ENCODE results near the gene HIC1. TPM values are rescaled to one million over a fixed set of nuclear protein-coding genes. Genes with fewer than 3 reads are reported as not detected.

HIC1 gene
- total RNA-seq, 5 donors from 2014 or later (not counting 1 experiment from before 2014, with no cell fraction given): 3.2 to 12.3 (median 8.4) TPM

DNA sequence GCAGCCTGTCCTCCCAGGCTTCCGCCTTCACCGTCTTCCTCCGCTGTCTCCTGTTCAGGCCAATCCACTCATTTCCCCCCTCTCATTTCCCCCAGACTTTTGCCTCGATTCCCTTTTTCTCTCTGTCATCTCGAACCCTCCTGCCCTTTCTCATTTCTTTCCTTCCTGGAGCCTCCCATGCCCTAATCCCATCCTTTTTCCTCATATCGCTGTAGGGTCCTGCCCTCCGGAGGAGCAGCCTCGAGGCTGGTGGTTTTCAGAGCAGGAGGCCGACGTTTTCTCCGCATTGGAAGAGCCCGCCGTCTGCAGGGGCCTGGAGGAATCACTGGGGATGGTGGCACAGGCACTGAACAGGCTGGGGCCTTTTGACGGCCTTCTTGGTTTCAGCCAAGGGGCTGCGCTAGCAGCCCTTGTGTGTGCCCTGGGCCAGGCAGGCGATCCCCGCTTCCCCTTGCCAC, 12.5 kb upstream of the HIC1 start:
- peak overlapping the region; percentile 82 to 95 (median 88) for H3K4me3 Mint-ChIP-seq
- H3K27ac Mint-ChIP-seq: peak overlapping the region; percentile 89
- Histone ChIP-seq H3K9me3 (no peaks in the 10 kb centered on the region), H3K27ac (ENCODE audit: low read length) (peak overlapping the region; percentile 80), H3K4me3 (ENCODE audit: control insufficient read depth in 1 of 2, extremely low read depth in 1 of 2, low read length in 1 of 2) (peak overlapping the region; percentile 69 to 84), H3K27me3 (replicated peaks in 1 of 2; ENCODE audit: control insufficient read depth in 2 of 2, extremely low read depth in 1 of 2, insufficient read depth in 2 of 2, low read length in 1 of 2) (no peaks in the 10 kb centered on the region), H3K4me1 (ENCODE audit: control insufficient read depth in 1 of 2, extremely low read depth in 1 of 2, insufficient read depth in 2 of 2, low read length in 2 of 2) (peaks cover 9 to 20% of the 10 kb centered on the region in 2 experiments), H3K36me3 (ENCODE audit: control insufficient read depth in 2 of 2, extremely low read depth in 1 of 2, insufficient read depth in 1 of 2, low read length in 1 of 2) (peaks cover 13 to 33% of the 10 kb centered on the region in 2 donors)
- 38% methylated on average over 13 of the region's 17 CpGs for WGBS (ENCODE audit: insufficient coverage)
- ChIA-PET CTCF (interaction anchor here in 1 of 2 donors (0.5 kb wide), 1 partner anchor 154 kb away, joined by 3 read pairs; no protein-coding TSS in a partner anchor), POLR2A (no interaction called here)
- H3K4me1 Mint-ChIP-seq: peaks cover 17 to 26% (median 22%) of the 10 kb centered on the region in 3 donors
- H3K27me3 Mint-ChIP-seq: no peaks in the 10 kb centered on the region
- peaks cover 14% of the 10 kb centered on the region for H3K36me3 Mint-ChIP-seq
- DNase-seq: peak in 1 of 35 experiments; percentile 34
- no peaks in the 10 kb centered on the region for H3K9me3 Mint-ChIP-seq
- no peak for ATAC-seq (replicated peaks in 1 of 4)

DNA sequence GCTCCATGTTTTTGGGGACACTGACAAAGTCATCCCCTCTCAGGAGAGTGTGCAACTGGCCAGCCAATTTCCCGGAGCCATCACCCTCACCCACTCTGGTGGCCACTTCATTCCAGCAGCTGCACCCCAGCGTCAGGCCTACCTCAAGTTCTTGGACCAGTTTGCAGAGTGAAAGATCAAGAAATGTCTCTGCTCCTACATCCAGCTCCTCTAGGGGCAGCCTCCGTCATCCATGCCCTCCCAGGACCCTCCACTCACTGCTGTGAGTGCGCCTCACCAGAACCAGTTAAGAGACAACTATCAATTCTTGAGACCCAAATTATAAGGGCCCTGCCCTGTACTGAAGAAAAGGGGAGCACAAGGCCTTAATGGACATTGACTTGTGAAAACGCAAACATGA, 12.0 kb upstream of the HIC1 start:
- H3K4me1 Mint-ChIP-seq: peaks cover 19 to 26% (median 22%) of the 10 kb centered on the region in 3 donors
- DNase-seq (no peak), ATAC-seq (replicated peaks in 1 of 4) (no peak)
- H3K9me3 ChIP-seq: no peaks in the 10 kb centered on the region
- no peaks in the 10 kb centered on the region for H3K27me3 Mint-ChIP-seq
- ChIA-PET POLR2A (no interaction called here), CTCF (no interaction called here)
- no peaks in the 10 kb centered on the region for H3K9me3 Mint-ChIP-seq
- H3K27ac Mint-ChIP-seq: peak overlapping the region; percentile 89
- H3K27ac ChIP-seq (ENCODE audit: low read length): peak overlapping the region; percentile 80
- H3K4me1 ChIP-seq (ENCODE audit: control insufficient read depth in 1 of 2, extremely low read depth in 1 of 2, insufficient read depth in 2 of 2, low read length in 2 of 2): peaks cover 9 to 20% of the 10 kb centered on the region in 2 experiments
- peak overlapping the region; percentile 82 to 95 (median 88) for H3K4me3 Mint-ChIP-seq
- H3K36me3 ChIP-seq (ENCODE audit: control insufficient read depth in 2 of 2, extremely low read depth in 1 of 2, insufficient read depth in 1 of 2, low read length in 1 of 2): peaks cover 9 to 29% of the 10 kb centered on the region in 2 donors
- 94% methylated on average over 4 of the region's 5 CpGs for WGBS (ENCODE audit: insufficient coverage)
- peak overlapping the region in 1 of 2 donors; percentile 84 for H3K4me3 ChIP-seq (ENCODE audit: control insufficient read depth in 1 of 2, extremely low read depth in 1 of 2, low read length in 1 of 2)
- peaks cover 10% of the 10 kb centered on the region for H3K36me3 Mint-ChIP-seq
- peaks cover 0 to 5% of the 10 kb centered on the region in 2 experiments for H3K27me3 ChIP-seq (replicated peaks in 1 of 2; ENCODE audit: control insufficient read depth in 2 of 2, extremely low read depth in 1 of 2, insufficient read depth in 2 of 2, low read length in 1 of 2)

DNA sequence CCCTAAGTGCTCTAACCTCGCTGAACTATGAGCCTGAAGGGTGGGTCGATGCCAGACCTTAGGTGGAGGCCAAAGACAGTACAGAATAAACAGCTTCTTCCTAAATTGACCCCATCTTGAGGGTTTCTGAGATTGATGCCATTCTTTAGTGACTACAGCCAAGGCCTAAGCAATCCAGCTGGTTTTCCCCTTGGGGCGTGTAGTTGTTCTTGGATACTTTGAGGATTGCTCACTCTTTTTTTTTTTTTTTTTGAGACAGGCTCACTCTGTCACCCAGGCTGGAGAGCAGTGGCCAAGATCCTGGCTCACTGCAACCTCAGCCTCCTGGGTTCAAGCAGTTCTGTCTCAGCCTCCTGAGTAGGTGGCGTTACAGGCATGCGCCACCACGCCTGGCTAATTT, 11.1 kb upstream of the HIC1 start:
- ChIA-PET CTCF (no interaction called here), POLR2A (interaction anchor here in 1 of 2 donors (0.7 kb wide), 1 partner anchor 210 kb away, joined by 3 read pairs; no protein-coding TSS in a partner anchor)
- Mint-ChIP-seq H3K4me1 (peaks cover 22 to 30% (median 26%) of the 10 kb centered on the region in 3 donors), H3K27me3 (no peaks in the 10 kb centered on the region), H3K36me3 (peaks cover 10% of the 10 kb centered on the region), H3K27ac (no peak overlapping the region), H3K4me3 (peak overlapping the region; percentile 82 to 95 (median 88)), H3K9me3 (no peaks in the 10 kb centered on the region)
- Histone ChIP-seq H3K9me3 (no peaks in the 10 kb centered on the region), H3K27me3 (replicated peaks in 1 of 2; ENCODE audit: control insufficient read depth in 2 of 2, extremely low read depth in 1 of 2, insufficient read depth in 2 of 2, low read length in 1 of 2) (peaks cover 0 to 13% of the 10 kb centered on the region in 2 experiments), H3K36me3 (ENCODE audit: control insufficient read depth in 2 of 2, extremely low read depth in 1 of 2, insufficient read depth in 1 of 2, low read length in 1 of 2) (peaks cover 6 to 24% of the 10 kb centered on the region in 2 donors), H3K27ac (ENCODE audit: low read length) (no peak overlapping the region), H3K4me3 (ENCODE audit: control insufficient read depth in 1 of 2, extremely low read depth in 1 of 2, low read length in 1 of 2) (no peak overlapping the region), H3K4me1 (ENCODE audit: control insufficient read depth in 1 of 2, extremely low read depth in 1 of 2, insufficient read depth in 2 of 2, low read length in 2 of 2) (peaks cover 15 to 27% of the 10 kb centered on the region in 2 experiments)
- WGBS (ENCODE audit: insufficient coverage): 100% methylated on average over 3 of the region's 6 CpGs
- DNase-seq (no peak), ATAC-seq (replicated peaks in 1 of 4) (no peak)

DNA sequence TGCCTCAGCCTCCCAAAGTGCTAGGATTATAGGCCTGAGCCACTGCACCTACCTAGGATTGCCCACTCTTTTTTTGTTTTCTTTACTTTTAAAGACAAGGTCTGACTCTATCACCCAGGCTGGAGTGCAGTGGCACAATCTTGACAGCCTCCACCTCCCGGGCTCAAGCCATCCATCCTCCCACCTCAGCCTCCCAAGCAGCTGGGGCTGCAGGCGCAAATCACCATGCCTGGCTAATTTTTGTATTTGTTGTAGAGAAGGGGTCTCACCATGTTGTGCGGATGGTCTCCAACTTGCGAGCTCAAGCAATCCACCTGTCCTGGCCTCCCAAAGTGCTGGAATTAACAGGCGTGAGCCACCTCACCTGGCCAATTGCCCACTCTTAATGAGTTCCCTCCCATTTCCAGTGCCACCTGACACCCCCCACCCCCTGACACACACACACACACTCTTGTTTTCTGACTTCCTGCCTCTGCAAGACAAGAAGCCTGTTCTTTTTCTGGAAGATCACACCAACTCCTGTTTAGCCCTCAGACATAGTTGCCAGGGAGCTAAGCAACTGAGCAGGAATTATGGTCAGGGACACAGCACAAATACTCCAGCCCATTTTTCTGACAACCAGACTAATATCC, 10.5 kb upstream of the HIC1 start:
- no peaks in the 10 kb centered on the region for H3K27me3 Mint-ChIP-seq
- Histone ChIP-seq H3K36me3 (ENCODE audit: control insufficient read depth in 2 of 2, extremely low read depth in 1 of 2, insufficient read depth in 1 of 2, low read length in 1 of 2) (peaks cover 6 to 23% of the 10 kb centered on the region in 2 donors), H3K27me3 (replicated peaks in 1 of 2; ENCODE audit: control insufficient read depth in 2 of 2, extremely low read depth in 1 of 2, insufficient read depth in 2 of 2, low read length in 1 of 2) (peaks cover 0 to 19% of the 10 kb centered on the region in 2 experiments), H3K27ac (ENCODE audit: low read length) (no peak overlapping the region), H3K9me3 (no peaks in the 10 kb centered on the region), H3K4me3 (ENCODE audit: control insufficient read depth in 1 of 2, extremely low read depth in 1 of 2, low read length in 1 of 2) (no peak overlapping the region), H3K4me1 (ENCODE audit: control insufficient read depth in 1 of 2, extremely low read depth in 1 of 2, insufficient read depth in 2 of 2, low read length in 2 of 2) (peaks cover 21 to 33% of the 10 kb centered on the region in 2 experiments)
- no peak for DNase-seq
- H3K36me3 Mint-ChIP-seq: peaks cover 10% of the 10 kb centered on the region
- ATAC-seq (replicated peaks in 1 of 4): no peak
- no peak overlapping the region for H3K4me3 Mint-ChIP-seq
- H3K4me1 Mint-ChIP-seq: peaks cover 22 to 36% (median 32%) of the 10 kb centered on the region in 3 donors
- 100% methylated on average over 3 of the region's 5 CpGs for WGBS (ENCODE audit: insufficient coverage)
- H3K27ac Mint-ChIP-seq: peak overlapping the region in 1 of 2 donors; percentile 31
- CTCF ChIA-PET: interaction anchor here in 1 of 2 donors (0.6 kb wide), 2 partner anchors 235 to 776 kb away, joined by 3 to 4 read pairs; no protein-coding TSS in a partner anchor
- POLR2A ChIA-PET: interaction anchor here in 1 of 2 donors (0.7 kb wide), 1 partner anchor 398 kb away, joined by 14 read pairs; no protein-coding TSS in a partner anchor
- no peaks in the 10 kb centered on the region for H3K9me3 Mint-ChIP-seq

DNA sequence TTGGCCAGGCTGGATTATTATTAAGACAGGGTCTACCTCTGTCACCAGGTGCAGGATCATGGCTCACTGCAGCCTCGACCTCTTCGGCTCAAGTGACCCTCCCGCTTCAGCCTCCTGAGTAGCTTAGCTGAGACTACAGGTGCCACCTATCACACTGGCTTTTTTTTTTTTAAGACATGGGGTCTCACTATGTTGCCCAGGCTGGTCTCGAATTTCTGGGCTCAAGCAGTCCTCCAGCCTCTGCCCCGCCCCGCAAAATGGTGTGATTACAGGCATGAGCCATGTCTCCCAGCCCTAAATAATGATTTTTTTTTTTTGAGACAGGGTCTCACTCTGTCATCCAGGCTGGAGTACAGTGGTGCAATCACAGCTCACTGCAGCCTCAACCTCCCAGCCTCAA, 7.3 kb upstream of the HIC1 start:
- Histone ChIP-seq H3K4me1 (ENCODE audit: control insufficient read depth in 1 of 2, extremely low read depth in 1 of 2, insufficient read depth in 2 of 2, low read length in 2 of 2) (peaks cover 19 to 39% of the 10 kb centered on the region in 2 experiments), H3K27me3 (replicated peaks in 1 of 2; ENCODE audit: control insufficient read depth in 2 of 2, extremely low read depth in 1 of 2, insufficient read depth in 2 of 2, low read length in 1 of 2) (peaks cover 0 to 33% of the 10 kb centered on the region in 2 experiments), H3K36me3 (ENCODE audit: control insufficient read depth in 2 of 2, extremely low read depth in 1 of 2, insufficient read depth in 1 of 2, low read length in 1 of 2) (peaks cover 0 to 12% of the 10 kb centered on the region in 2 donors), H3K27ac (ENCODE audit: low read length) (no peak overlapping the region), H3K4me3 (ENCODE audit: control insufficient read depth in 1 of 2, extremely low read depth in 1 of 2, low read length in 1 of 2) (no peak overlapping the region), H3K9me3 (no peaks in the 10 kb centered on the region)
- ChIA-PET POLR2A (interaction anchor here in 1 of 2 donors (0.6 kb wide), 1 partner anchor 129 kb away, joined by 3 read pairs; no protein-coding TSS in a partner anchor), CTCF (no interaction called here)
- Mint-ChIP-seq H3K9me3 (no peaks in the 10 kb centered on the region), H3K4me1 (peaks cover 24 to 31% (median 29%) of the 10 kb centered on the region in 3 donors), H3K27me3 (no peaks in the 10 kb centered on the region), H3K27ac (no peak overlapping the region), H3K4me3 (no peak overlapping the region), H3K36me3 (peaks cover 10% of the 10 kb centered on the region)
- ATAC-seq (replicated peaks in 1 of 4) (no peak), DNase-seq (no peak)
- WGBS (ENCODE audit: insufficient coverage): 96% methylated on average over 6 of the region's 6 CpGs

DNA sequence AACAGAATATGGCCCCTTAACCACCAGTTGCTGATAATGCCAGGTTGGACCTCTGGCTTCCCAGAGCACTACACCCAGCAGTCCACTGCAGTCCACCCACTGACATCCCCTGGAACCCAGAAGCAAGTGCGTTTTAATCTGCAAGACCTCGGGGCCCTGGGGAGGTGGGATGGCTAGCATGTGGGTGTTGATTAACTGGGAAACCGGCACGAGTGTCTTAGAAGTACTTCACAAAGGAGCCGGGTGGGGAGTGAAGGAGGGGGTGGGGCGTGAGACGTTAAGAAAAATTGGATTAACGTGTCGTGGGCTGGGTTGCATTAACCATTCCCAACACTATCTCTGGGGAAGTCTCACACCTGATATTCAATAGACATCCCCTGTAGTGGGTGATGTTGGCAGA, 6.1 kb upstream of the HIC1 start:
- no peak for DNase-seq
- Histone ChIP-seq H3K27ac (ENCODE audit: low read length) (no peak overlapping the region), H3K9me3 (no peaks in the 10 kb centered on the region), H3K4me1 (ENCODE audit: control insufficient read depth in 1 of 2, extremely low read depth in 1 of 2, insufficient read depth in 2 of 2, low read length in 2 of 2) (peaks cover 18 to 44% of the 10 kb centered on the region in 2 experiments), H3K27me3 (replicated peaks in 1 of 2; ENCODE audit: control insufficient read depth in 2 of 2, extremely low read depth in 1 of 2, insufficient read depth in 2 of 2, low read length in 1 of 2) (peaks cover 0 to 33% of the 10 kb centered on the region in 2 experiments), H3K36me3 (ENCODE audit: control insufficient read depth in 2 of 2, extremely low read depth in 1 of 2, insufficient read depth in 1 of 2, low read length in 1 of 2) (peaks cover 0 to 1% of the 10 kb centered on the region in 2 donors), H3K4me3 (ENCODE audit: control insufficient read depth in 1 of 2, extremely low read depth in 1 of 2, low read length in 1 of 2) (no peak overlapping the region)
- Mint-ChIP-seq H3K4me1 (peaks cover 21 to 27% (median 25%) of the 10 kb centered on the region in 3 donors), H3K27me3 (no peaks in the 10 kb centered on the region), H3K9me3 (no peaks in the 10 kb centered on the region), H3K36me3 (no peaks in the 10 kb centered on the region), H3K4me3 (peak overlapping the region; percentile 60 to 68 (median 67)), H3K27ac (no peak overlapping the region)
- POLR2A ChIA-PET: no interaction called here
- CTCF ChIA-PET: no interaction called here
- ATAC-seq (replicated peaks in 1 of 4): no peak
- no CpG with 5 or more reads among the region's 9 CpGs for WGBS (ENCODE audit: insufficient coverage)
